ENCODE data around the gene SLCO4C1.

- TF ChIP-seq CTCF (IDR thresholded peaks at IDR 0.05) (no peak), POLR2AphosphoS5 (IDR thresholded peaks at IDR 0.05) (no peak), POLR2A (IDR thresholded peaks at IDR 0.05) (no peak), EP300 (IDR thresholded peaks at IDR 0.05) (no peak)
Observed at GRCh38 chr5:102307232-102307631, 11.1 kb upstream of the SLCO4C1 start.

Data from suprapubic skin (tissue), 4 donors.